Breast epithelium (tissue), 4 donors: ENCODE measurements around the gene STARD10. TPM values are rescaled to one million over a fixed set of nuclear protein-coding genes. Genes with fewer than 3 reads are reported as not detected.

ENCODE experiments used
- DNase-seq, 2 donors: peaks; one replicate each; pipeline ENCODE4 v3.0.0-alpha.2; 2019; ENCODE audit warnings: low spot score in 2 of 2
- H3K27ac ChIP-seq, 2 donors: fragments of 200-600 bp; sonication (generic) in 1 of 2; one replicate each; pipeline ENCODE4 v1.5.1; 2016 to 2019; ENCODE audit warnings: mild to moderate bottlenecking in 1 of 2
- H3K27me3 ChIP-seq, 2 donors: fragments of 200-600 bp; sonication (generic) in 1 of 2; one replicate each; pipeline versions ENCODE4 v1.5.1 to v1.6.0; 2017 to 2019; ENCODE audit warnings: control low read depth in 1 of 2, mild to moderate bottlenecking in 1 of 2
- H3K36me3 ChIP-seq: fragments of 200-600 bp; one replicate; pipeline ENCODE4 v1.5.1; 2019
- H3K4me1 ChIP-seq, 2 donors: fragments of 200-600 bp; sonication (generic); one replicate each; pipeline ENCODE4 v1.5.1; 2016 to 2019; ENCODE audit warnings: control low read depth in 1 of 2
- H3K4me3 ChIP-seq, 3 donors: fragments of 200-600 bp; sonication (generic); 1 replicate in 2 of 3; 2 replicates in 1 of 3; pipeline ENCODE4 v1.5.1; 2016 to 2019; ENCODE audit warnings: mild to moderate bottlenecking in 3 of 3, moderate library complexity in 2 of 3
- H3K9me3 ChIP-seq, 2 donors: fragments of 200-600 bp; sonication (generic) in 1 of 2; one replicate each; pipeline ENCODE4 v1.5.1; 2016 to 2019; ENCODE audit warnings: control low read depth in 1 of 2
- CTCF ChIP-seq, 3 donors: fragments of 450-650 bp; IDR thresholded peaks; one replicate each; pipeline ENCODE4 v1.5.1; 2016 to 2017; ENCODE audit warnings: antibody characterized with exemption in 3 of 3, mild to moderate bottlenecking in 3 of 3, moderate library complexity in 3 of 3
- POLR2A ChIP-seq: fragments of 450-650 bp; IDR thresholded peaks from one replicate; pipeline ENCODE4 v1.6.1; 2016; ENCODE audit warnings: antibody characterized with exemption, mild to moderate bottlenecking, moderate library complexity
- POLR2AphosphoS5 ChIP-seq, 3 donors: sonication (generic); formaldehyde crosslinking; IDR thresholded peaks; one replicate each; pipeline ENCODE4 v1.6.1; 2017; ENCODE audit warnings: antibody characterized with exemption in 3 of 3
- intact Hi-C: fragments of 100-400 bp; cut with DNase I; formaldehyde crosslinking; loops from one replicate; pipeline ENCODE4 v1.15.1; 2023; ENCODE audit warnings: low total_unique reads
- total RNA-seq, 3 donors: library from RNA; depleted of rRNA; stranded (reverse); fragments of >200 nt; gene quantifications; one replicate each; pipeline ENCODE4 v1.1.0, GENCODE V29; 2016

Gene STARD10
- total RNA-seq, 3 donors from 2014 or later = 20.6 to 117 (median 93.7) TPM

- Histone ChIP-seq H3K4me1 (no peaks in the 10 kb centered on the region), H3K27ac (no peak overlapping the region), H3K9me3 (no peaks in the 10 kb centered on the region), H3K4me3 (no peak overlapping the region), H3K36me3 (no peaks in the 10 kb centered on the region), H3K27me3 (no peaks in the 10 kb centered on the region)
- intact Hi-C loops = no loop called here
- no peak for DNase-seq
- TF ChIP-seq POLR2AphosphoS5 (IDR thresholded peaks at IDR 0.05) = no peak
- no peak for TF ChIP-seq POLR2A
- TF ChIP-seq CTCF (IDR thresholded peaks at IDR 0.05) = no peak
Measured at GRCh38 chr11:72706579-72706978, 87.3 kb downstream of the STARD10 start.

GRCh38 chr11:72705442-72706365 is 88.1 kb downstream of the STARD10 start:
- no peaks in the 10 kb centered on the region for H3K4me1 ChIP-seq
- intact Hi-C loops = no loop called here
- no peak overlapping the region for H3K4me3 ChIP-seq
- TF ChIP-seq POLR2AphosphoS5 (IDR thresholded peaks at IDR 0.05) = no peak
- TF ChIP-seq CTCF (IDR thresholded peaks at IDR 0.05) = no peak
- TF ChIP-seq POLR2A = no peak
- no peaks in the 10 kb centered on the region for H3K27me3 ChIP-seq
- H3K9me3 ChIP-seq = no peaks in the 10 kb centered on the region
- no peak overlapping the region for H3K27ac ChIP-seq
- no peak for DNase-seq
- H3K36me3 ChIP-seq = no peaks in the 10 kb centered on the region

GRCh38 chr11:72704783-72705265 is 89.0 kb downstream of the STARD10 start:
- Histone ChIP-seq H3K9me3 (no peaks in the 10 kb centered on the region), H3K27me3 (no peaks in the 10 kb centered on the region), H3K4me1 (no peaks in the 10 kb centered on the region), H3K36me3 (no peaks in the 10 kb centered on the region), H3K4me3 (no peak overlapping the region), H3K27ac (peak overlapping the region in 1 of 2 donors; percentile 71)
- no peak for DNase-seq
- intact Hi-C loops = no loop called here
- TF ChIP-seq POLR2AphosphoS5 (IDR thresholded peaks at IDR 0.05) (no peak), CTCF (IDR thresholded peaks at IDR 0.05) (no peak), POLR2A (no peak)

Other genes with a start within 250 kb of the STARD10 start
- gene PDE2A, start 119.6 kb downstream of the STARD10 start, total RNA-seq = 10 to 100 TPM; 23.7 to 85.9 (median 67.0) TPM
- 100 to 1,000 TPM in 1 of 3 donors, 10 to 100 TPM in 2; 85.9 to 109 (median 97.0) TPM for gene ARAP1, start 41.6 kb downstream of the STARD10 start, total RNA-seq
- gene ATG16L2, start 20.4 kb upstream of the STARD10 start, total RNA-seq = 10 to 100 TPM; 18.7 to 39.2 (median 28.2) TPM